ENCODE results near the gene MICAL1. TPM values are rescaled to one million over a fixed set of nuclear protein-coding genes. Genes with fewer than 3 reads are reported as not detected.
A peak's percentile ranks its signal among the peaks of the same experiment; 100 is the strongest.

MICAL1 gene
- total and polyA plus RNA-seq, 2 donors (not counting 3 experiments of a cell fraction or from before 2014, with no cell fraction given): 36.5 to 39.4 TPM

GRCh38 chr6:109484122-109484521 lies 28.6 kb upstream of the MICAL1 start:
- Histone ChIP-seq H3K4me3 (replicated peaks in 1 of 3; ENCODE audit: insufficient read depth in 1 of 3, low read depth in 1 of 3, low read length in 3 of 3) (no peak overlapping the region), H4K20me1 (replicated peaks; ENCODE audit: control insufficient read depth, extremely low read depth, insufficient read depth, low read length) (no peaks in the 10 kb centered on the region), H3K9me3 (replicated peaks; ENCODE audit: control insufficient read depth, insufficient read depth, low read length) (no peaks in the 10 kb centered on the region), H3K4me1 (ENCODE audit: control insufficient read depth, extremely low read depth, insufficient read depth, low read length) (peaks cover 24% of the 10 kb centered on the region), H3K27ac (ENCODE audit: insufficient read depth, low read depth, low read length) (no peak overlapping the region), H3K79me2 (ENCODE audit: control insufficient read depth, insufficient read depth, low read length) (peaks cover 31% of the 10 kb centered on the region), H3K4me2 (ENCODE audit: insufficient read depth, low read length) (no peak overlapping the region), H3K9me1 (replicated peaks; ENCODE audit: control insufficient read depth, extremely low read depth, insufficient read depth, low read length) (no peaks in the 10 kb centered on the region), H3K27me3 (ENCODE audit: control insufficient read depth in 2 of 2, insufficient read depth in 2 of 2, low read length in 2 of 2) (peaks cover 8 to 13% of the 10 kb centered on the region in 2 experiments), H3K36me3 (ENCODE audit: control insufficient read depth in 2 of 2, extremely low read depth in 1 of 2, insufficient read depth in 2 of 2, low read length in 2 of 2) (peaks cover 0 to 3% of the 10 kb centered on the region in 2 experiments), H2AFZ (ENCODE audit: low read depth, low read length) (peak overlapping the region; percentile 97), H3K9ac (replicated peaks; ENCODE audit: extremely low read depth, insufficient read depth, low read length) (no peak overlapping the region)
- ChIA-PET POLR2A (no interaction called here), CTCF (interaction anchor here (2.0 kb wide), 1 partner anchor 296 kb away, joined by 5 read pairs; no protein-coding TSS in a partner anchor)
- dilution Hi-C loops (cut with MboI; ENCODE audit: extremely low pct_ligation_motif_present, low sequenced_read_pairs) (no loop called here), intact Hi-C loops (cut with micrococcal nuclease) (loop anchor here (5.0 kb wide), 1 partner anchor 42 kb away; the partner anchor contains the start of genes PPIL6 and SMPD2)
- DNase-seq (ENCODE audit: low read depth, low spot score): peak; percentile 6
- no peak for FAIRE-seq
- no TSS peak for BruUV-seq (replicated peaks)
- TF ChIP-seq CTCF (IDR thresholded peaks at IDR 0.05; ENCODE audit: extremely low read depth in 1 of 2, insufficient read depth in 1 of 2, low read depth in 1 of 2, low read length in 2 of 2): no peak
- TF ChIP-seq POLR2AphosphoS5 (IDR thresholded peaks at IDR 0.05; ENCODE audit: insufficient read depth, low read depth, low read length): no peak
- no peak for TF ChIP-seq MAX (IDR thresholded peaks at IDR 0.05; ENCODE audit: insufficient read depth, insufficient read length)
- TF ChIP-seq GATA2 (IDR thresholded peaks at IDR 0.05; ENCODE audit: insufficient read depth, insufficient read length, low read depth, low read length): no peak
- TF ChIP-seq MYC (IDR thresholded peaks at IDR 0.05; ENCODE audit: low read depth, low read length): no peak
- TF ChIP-seq FOS (IDR thresholded peaks at IDR 0.05; ENCODE audit: borderline replicate concordance, insufficient read depth, low read length): no peak
- no peak for TF ChIP-seq EZH2 (IDR thresholded peaks at IDR 0.05; ENCODE audit: borderline replicate concordance, low read depth, low read length, severe bottlenecking)
- TF ChIP-seq POLR2A (IDR thresholded peaks at IDR 0.05; ENCODE audit: low read depth, low read length): no peak
